GM12892 (cell line): ENCODE measurements around the gene PARVG.

Source experiments
- DNase-seq: peaks from one replicate; pipeline ENCODE4 v3.0.0; 2011; ENCODE audit not compliant: insufficient read length
- FAIRE-seq: peaks from 2 replicates; lab custom pipeline; 2011; peaks lifted over from hg19 to GRCh38; lab: Jason Lieb, UNC
- POLR2A ChIP-seq: IDR thresholded peaks from 2 replicates; pipeline ENCODE4 v1.6.1; 2011; ENCODE audit warnings: low read depth, low read length, control low read depth
- POLR2AphosphoS5 ChIP-seq: IDR thresholded peaks from 2 replicates; pipeline ENCODE4 v1.6.1; 2011; ENCODE audit warnings: low read depth, low read length, control low read depth
- TAF1 ChIP-seq: IDR thresholded peaks from 2 replicates; pipeline ENCODE4 v1.6.1; 2011; ENCODE audit warnings: low read depth, mild to moderate bottlenecking, control low read depth, low read length, borderline replicate concordance

PARVG gene

GRCh38 chr22:44211256-44211945 lies 30.7 kb downstream of the PARVG start:
- no peak for FAIRE-seq
- no peak for DNase-seq

GRCh38 chr22:44211946-44212930 lies 31.5 kb downstream of the PARVG start:
- no peak for DNase-seq
- TF ChIP-seq TAF1 (no peak), POLR2A (no peak), POLR2AphosphoS5 (no peak)
- no peak for FAIRE-seq

More at GRCh38 chr22:44211256-44211945, 30.7 kb downstream of the PARVG start:
- TF ChIP-seq TAF1 (no peak), POLR2AphosphoS5 (no peak), POLR2A (no peak)

GRCh38 chr22:44212936-44213335 lies 32.2 kb downstream of the PARVG start:
- no peak for TF ChIP-seq POLR2AphosphoS5
- TF ChIP-seq TAF1: no peak
- no peak for TF ChIP-seq POLR2A
- no peak for DNase-seq

GRCh38 chr22:44213489-44214043 lies 32.8 kb downstream of the PARVG start:
- TF ChIP-seq POLR2AphosphoS5 (no peak), TAF1 (no peak), POLR2A (no peak)
- DNase-seq: no peak
- peak; percentile 67 for FAIRE-seq

More at GRCh38 chr22:44212936-44213335, 32.2 kb downstream of the PARVG start:
- no peak for FAIRE-seq

- FAIRE-seq (no peak), DNase-seq (no peak)
- TF ChIP-seq POLR2AphosphoS5: no peak
- no peak for TF ChIP-seq TAF1
These were observed 33.5 kb downstream of the PARVG start for GRCh38 chr22:44214187-44214586.

GRCh38 chr22:44214764-44215163 lies 34.0 kb downstream of the PARVG start:
- DNase-seq (no peak), FAIRE-seq (no peak)
- no peak for TF ChIP-seq POLR2AphosphoS5
- TF ChIP-seq POLR2A: no peak

- DNase-seq (no peak), FAIRE-seq (no peak)
- TF ChIP-seq POLR2A: no peak
- TF ChIP-seq POLR2AphosphoS5: no peak
- TF ChIP-seq TAF1: no peak
These were observed 34.6 kb downstream of the PARVG start for GRCh38 chr22:44215287-44215686.

- FAIRE-seq (no peak), DNase-seq (no peak)
- no peak for TF ChIP-seq POLR2AphosphoS5
- no peak for TF ChIP-seq TAF1
- TF ChIP-seq POLR2A: no peak
These were observed 36.6 kb downstream of the PARVG start for GRCh38 chr22:44217346-44217745.

GRCh38 chr22:44218071-44218470 lies 37.3 kb downstream of the PARVG start:
- TF ChIP-seq POLR2A (no peak), TAF1 (no peak), POLR2AphosphoS5 (no peak)
- DNase-seq: no peak
- no peak for FAIRE-seq

GRCh38 chr22:44219101-44219870 lies 38.6 kb downstream of the PARVG start:
- FAIRE-seq (no peak), DNase-seq (no peak)
- TF ChIP-seq TAF1 (no peak), POLR2AphosphoS5 (no peak), POLR2A (no peak)
